Measurements from ENCODE around the gene SRRD. TPM values are rescaled to one million over a fixed set of nuclear protein-coding genes. Genes with fewer than 3 reads are reported as not detected.

Gene SRRD
- total RNA-seq, 4 donors from 2014 or later: 5.8 to 18.3 (median 14.5) TPM

DNA sequence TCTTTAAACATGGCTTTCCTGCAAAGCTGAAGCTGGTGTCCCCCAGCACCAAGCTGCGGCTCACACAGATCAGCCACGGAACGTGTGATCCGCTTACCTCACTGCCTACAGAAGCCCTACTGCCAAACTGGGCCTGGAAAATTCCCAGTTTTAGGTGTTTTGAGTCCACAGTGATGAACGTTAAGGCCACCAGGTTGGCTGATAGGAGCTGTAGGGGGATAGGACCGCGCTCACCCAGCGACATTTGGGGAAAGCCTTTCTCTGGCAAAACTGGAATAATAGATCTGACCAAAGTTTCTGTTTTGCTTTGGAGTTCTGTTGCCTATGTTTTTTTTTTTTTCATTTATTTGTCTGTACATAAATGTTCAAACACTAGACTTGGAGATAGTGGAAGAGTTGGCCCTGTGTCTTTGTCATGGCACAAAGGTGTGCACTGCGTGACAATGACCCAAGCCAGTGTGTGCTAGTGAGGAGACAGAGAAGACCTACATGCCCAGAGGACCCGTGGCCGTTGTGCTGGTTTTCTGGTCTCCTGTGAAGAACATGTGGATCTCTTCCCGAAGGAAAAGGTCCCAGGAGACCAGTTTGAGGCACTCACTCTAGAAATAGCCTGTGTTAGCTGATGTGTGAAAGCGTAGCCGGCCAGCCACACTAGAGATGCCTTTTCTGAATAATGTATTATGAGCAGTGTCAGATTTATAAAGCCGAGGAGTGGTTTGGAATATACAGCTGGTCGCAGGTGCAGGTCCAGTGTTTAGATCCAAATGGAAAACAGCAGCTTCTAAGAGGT is 39.6 kb upstream of the SRRD start:
- TF ChIP-seq, protein P1, sequence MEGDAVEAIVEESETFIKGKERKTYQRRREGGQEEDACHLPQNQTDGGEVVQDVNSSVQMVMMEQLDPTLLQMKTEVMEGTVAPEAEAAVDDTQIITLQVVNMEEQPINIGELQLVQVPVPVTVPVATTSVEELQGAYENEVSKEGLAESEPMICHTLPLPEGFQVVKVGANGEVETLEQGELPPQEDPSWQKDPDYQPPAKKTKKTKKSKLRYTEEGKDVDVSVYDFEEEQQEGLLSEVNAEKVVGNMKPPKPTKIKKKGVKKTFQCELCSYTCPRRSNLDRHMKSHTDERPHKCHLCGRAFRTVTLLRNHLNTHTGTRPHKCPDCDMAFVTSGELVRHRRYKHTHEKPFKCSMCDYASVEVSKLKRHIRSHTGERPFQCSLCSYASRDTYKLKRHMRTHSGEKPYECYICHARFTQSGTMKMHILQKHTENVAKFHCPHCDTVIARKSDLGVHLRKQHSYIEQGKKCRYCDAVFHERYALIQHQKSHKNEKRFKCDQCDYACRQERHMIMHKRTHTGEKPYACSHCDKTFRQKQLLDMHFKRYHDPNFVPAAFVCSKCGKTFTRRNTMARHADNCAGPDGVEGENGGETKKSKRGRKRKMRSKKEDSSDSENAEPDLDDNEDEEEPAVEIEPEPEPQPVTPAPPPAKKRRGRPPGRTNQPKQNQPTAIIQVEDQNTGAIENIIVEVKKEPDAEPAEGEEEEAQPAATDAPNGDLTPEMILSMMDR (IDR thresholded peaks at IDR 0.05; ENCODE audit: low read depth): no peak

DNA sequence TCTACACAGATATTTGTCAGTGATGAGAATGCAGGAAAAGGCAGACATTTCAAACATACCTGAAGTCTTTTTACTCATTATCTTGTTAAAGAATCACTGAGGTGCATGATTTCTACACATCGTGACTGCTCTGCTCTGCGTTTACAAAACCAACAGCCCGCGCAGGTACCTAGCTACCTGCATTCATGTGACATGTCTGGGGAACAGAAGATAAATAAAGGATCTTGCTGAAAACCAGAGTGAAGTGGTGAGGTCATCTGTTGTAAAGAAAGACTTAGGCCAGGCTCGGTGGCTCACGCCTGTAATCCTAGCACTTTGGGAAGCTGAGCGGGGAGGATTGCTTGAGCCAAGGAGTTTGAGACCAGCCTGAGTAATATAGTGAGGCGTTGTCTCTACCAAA is 38.9 kb upstream of the SRRD start:
- TF ChIP-seq, protein P1 (IDR thresholded peaks at IDR 0.05; ENCODE audit: low read depth): no peak

DNA sequence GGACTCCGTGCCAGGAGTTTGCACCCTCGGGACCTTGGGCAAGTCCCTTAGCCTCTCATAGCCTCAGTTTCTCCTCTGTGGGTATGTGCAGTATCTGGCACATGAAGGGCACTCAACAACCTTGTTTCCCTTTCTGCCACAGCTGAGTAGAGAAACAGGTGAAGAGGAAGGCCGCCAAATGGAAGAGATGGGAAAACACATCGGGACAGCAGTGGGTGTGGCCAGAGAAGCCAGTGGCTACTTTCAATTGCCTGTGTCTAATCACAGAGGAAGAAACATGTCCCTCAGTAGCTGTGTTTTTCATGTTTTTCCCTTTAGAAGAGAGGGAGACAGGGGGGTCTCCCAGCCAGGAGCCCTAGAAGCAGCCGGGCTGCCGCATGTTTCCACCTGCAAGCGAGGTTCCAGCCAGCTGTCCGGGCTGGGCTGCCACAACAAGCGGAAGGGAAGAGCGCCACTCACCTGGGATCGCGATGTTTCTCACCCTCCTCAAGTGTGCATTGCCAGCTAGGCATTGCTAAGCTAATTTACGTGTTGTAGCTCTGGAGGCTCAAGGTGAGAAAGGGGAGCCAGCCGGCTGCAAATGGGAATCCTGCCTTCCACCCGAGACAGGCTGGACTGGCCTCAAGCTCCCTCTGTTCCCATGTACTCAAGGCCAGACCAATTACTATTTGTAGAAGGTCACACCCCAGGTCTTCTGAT is 38.0 kb upstream of the SRRD start:
- TF ChIP-seq, protein P1 (IDR thresholded peaks at IDR 0.05; ENCODE audit: low read depth): no peak

DNA sequence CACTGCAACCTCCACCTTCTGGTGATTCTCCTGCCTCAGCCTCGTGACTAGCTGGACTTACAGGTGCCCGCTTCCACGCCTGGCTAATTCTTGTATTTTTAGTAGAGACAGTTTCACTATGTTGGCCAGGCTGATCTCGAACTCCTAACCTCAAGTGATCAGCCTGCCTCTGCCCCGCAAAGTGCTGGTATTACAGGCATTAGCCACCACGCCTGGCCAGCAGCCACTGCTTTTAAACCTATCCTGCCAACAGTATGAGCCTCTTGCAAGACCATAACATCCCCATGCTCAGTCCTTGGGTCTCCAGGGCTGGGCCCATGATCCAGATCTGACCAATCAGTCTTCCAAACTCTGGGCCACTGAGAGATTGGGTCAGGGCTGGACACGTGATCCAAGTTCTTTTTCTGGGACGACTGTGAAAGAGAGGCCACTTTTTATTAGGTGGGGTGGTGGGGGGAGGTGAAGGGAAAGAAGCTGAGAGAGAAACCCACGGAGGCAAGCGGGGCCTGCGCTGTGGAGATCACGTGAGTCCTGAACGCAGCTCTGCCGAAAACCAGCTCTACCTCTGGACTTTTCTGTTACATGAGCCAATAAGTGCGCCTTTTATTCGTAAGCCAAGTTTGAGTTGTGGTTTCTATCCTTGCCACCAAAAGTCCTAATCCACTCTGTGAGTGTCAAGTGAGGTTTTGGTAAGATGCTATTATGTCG is 36.7 kb upstream of the SRRD start:
- TF ChIP-seq, protein P1 (IDR thresholded peaks at IDR 0.05; ENCODE audit: low read depth): no peak

DNA sequence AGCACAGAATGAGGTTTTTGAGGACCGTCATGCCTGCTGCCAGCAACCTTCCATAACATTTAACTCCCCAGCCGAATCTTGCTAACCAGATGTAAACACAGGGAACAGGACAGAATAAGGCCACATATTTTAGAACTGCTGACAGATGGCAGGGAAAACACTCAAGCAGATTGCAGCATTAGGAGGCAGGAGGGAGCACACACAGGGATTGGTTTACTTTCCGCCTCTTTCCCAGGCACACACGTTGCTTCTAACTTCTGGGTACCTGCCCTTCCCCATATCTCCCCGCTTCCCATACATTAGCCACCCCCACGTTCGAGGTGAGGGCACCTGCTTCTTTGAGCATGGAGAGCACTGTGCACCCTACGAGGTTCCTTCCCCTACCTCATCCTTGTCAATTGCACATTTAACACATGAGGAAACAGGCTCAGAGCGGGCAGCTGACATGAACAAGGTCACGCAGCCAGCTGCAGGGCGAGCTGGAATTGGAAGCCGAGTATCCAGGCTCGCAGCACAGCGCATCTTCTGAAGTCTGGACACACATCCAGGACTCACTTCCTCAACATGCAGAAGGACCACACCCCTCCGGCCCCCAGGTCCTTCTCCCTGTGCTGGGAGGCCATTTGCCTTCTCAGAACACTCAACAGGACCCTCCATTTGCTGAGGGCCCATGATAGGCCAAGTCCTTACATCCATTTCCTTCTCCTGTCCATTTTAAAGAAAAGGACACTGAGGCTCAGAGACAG is 35.9 kb upstream of the SRRD start:
- TF ChIP-seq, protein P1 (IDR thresholded peaks at IDR 0.05; ENCODE audit: low read depth): no peak

DNA sequence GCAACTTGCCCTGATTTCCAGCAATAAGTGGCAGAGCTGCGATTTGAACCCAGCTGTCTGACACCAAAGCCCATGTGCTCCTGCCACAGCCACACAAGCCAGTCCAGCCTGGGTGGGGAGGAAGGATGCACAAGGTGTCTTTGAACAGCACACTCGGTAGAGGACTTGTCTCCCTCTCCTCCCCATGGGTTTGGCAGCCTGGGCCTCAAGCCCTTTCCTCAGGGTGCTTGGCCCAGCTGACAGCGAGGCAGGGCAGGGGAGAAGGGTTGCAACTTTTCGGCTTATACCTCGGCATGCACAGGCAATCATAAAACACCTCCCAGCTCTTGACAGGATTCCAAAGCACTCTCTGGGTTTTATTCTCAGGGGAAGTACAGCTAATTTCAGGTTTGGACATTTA is 35.3 kb upstream of the SRRD start:
- TF ChIP-seq, protein P1 (IDR thresholded peaks at IDR 0.05; ENCODE audit: low read depth): no peak

Data from subcutaneous adipose tissue (tissue), 4 donors.